NOMO-1 treated with DMSO at 0.1 percent for 48 hours (cell line): ENCODE measurements around the gene ABCD2.
"Not testable (repeated sequence)": the region's sequence is repeated elsewhere in the genome, so short reads cannot be mapped to it uniquely, and the experiment has no call there.

ENCODE experiments used
- DNase-seq: peaks from one replicate; lab custom pipeline; 2025; ENCODE audit not compliant: unreplicated experiment; lab: John Stamatoyannopoulos, UW

Gene ABCD2

DNA sequence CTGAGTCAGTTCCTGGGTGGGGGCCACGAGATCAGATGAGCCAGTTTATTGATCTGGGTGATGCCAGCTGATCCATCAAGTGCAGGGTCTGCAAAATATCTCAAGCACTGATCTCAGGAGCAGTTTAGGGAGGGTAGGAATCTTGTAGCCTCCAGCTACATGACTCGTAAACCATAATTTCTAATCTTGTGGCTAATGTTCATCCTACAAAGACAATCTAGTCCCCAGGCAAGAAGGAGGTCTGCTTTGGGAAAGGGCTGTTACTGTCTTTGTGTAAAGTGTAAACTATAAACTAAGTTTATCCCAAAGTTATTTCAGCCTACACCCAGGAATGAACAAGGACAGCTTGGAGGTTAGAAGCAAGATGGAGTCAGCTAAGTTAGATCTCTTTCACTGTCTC, 75.4 kb downstream of the ABCD2 start:
- not testable (repeated sequence) for DNase-seq

DNA sequence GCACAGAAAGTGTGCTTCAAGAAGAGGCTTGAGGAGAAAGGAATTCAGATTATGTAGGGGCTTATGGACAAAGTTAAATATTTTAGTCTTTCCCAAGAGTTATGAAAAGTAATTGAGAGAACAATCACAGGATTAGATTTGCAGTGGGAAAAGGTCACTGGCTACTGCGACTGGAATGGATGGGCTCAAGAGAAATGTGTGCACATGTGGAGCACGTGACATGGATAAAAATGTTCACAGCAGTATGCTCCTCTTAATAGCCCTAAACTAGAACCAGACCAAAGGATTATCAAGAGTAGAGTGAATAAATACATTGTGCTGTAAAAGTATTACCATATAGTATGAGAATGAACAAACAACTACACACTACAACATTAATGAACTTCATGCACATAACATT, 78.1 kb downstream of the ABCD2 start:
- DNase-seq = no peak

DNA sequence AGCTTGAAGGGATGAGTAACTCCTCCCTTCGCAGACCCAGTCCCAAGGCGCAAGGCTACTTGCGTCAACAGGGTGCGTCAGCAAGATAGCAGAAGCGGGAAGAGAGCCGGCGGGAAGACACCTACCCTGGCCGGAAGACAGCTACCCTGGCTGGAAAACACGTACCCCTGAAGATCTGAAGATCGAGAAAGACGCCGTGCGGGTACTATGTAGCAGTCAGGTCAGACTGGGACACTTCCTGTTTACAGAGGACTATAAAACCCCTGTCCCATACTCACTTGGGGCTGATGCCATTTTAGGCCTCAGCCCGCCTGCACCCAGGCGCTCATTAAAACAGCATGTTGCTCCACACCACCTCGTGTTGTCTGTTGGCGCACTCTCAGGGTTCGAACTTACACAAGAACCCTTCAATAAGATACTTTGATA, 80.9 kb downstream of the ABCD2 start:
- no peak for DNase-seq

DNA sequence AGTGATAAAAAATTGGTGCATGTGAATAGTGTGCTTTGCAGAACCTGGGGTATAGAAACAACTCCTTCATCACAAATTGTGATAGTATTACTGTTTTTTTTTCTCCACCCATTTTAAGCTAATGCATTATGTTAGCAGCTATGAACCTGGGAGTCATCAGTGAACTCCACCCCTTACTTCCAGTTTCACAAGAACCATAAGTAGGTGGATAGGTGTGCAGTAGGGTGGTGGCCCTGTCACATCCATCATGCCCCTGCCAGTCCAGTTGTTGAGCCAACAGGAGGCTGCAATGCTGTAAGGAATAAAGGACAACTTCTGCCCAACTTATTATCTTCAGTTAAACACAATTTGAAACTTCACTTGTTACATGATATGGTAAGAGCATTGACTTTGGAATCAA, 85.7 kb downstream of the ABCD2 start:
- DNase-seq = no peak

DNA sequence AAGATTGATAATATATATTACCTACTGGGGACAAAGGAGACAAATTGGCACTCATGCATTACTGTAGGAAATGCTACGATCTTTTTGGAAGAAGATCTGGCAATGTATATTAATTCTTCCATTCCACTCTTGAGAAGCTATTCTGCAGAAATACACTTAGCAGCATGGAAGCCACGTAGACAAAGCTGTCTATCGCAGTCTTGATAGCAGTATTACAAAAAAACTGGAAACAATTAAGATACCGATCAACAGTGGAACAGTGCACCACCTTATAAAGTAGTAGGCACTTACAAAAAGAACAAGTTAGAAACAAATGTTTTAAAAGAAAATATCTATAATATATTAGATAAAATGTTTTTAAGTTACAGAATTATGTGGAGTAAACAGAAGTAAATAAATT, 87.2 kb downstream of the ABCD2 start:
- no peak for DNase-seq

DNA sequence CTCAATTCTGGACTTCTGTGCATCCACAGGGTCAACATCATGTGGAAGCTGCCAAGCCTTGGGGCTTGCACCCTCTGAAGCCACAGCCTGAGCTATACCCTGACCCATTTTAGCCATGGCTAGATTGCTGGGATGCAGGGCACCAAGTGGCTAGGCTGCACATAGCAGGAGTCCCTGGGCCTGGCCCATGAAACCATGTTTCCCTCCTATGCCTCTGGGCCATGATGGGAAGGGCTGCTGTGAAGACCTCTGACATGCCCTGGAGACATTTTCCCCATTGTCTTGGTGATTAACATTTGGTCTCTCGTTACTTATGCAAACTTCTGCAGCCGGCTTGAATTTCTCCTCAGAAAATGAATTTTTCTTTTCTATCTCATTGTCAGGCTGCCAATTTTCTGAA, 92.6 kb downstream of the ABCD2 start:
- DNase-seq = no peak

DNA sequence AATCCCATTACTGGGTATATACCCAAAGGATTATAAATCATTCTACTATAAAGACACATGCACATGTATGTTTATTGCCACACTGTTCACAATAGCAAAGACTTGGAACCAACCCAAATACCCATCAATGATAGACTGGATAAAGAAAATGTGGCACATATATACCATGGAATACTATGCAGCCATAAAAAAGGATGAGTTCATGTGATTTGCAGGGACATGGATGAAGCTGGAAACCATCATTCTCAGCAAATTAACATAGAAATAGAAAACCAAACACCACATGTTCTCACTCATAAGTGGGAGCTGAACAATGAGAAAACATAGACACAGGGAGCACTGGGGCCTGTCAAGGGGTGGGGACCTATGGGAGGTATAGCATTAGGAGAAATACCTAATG, 97.4 kb downstream of the ABCD2 start:
- DNase-seq = not testable (repeated sequence)

DNA sequence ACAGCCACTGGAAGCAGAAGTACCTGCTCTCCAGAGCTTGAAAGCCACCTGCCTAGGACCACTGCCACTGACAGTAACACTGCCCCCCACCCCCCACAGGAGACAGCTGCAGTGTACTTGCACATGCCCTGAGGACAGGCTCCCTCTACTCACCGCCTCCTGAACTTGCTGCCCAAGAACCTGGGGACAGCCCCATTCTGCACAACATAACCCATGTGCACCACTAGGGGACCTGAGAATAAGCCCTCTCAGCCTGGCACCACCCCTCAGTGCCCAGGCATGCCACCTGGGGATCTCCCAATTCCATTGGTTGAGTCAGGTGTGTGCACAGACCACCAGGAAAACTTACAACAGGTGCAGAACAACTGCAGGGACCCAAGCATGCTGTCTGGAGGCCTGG, 109.6 kb downstream of the ABCD2 start:
- DNase-seq = no peak

DNA sequence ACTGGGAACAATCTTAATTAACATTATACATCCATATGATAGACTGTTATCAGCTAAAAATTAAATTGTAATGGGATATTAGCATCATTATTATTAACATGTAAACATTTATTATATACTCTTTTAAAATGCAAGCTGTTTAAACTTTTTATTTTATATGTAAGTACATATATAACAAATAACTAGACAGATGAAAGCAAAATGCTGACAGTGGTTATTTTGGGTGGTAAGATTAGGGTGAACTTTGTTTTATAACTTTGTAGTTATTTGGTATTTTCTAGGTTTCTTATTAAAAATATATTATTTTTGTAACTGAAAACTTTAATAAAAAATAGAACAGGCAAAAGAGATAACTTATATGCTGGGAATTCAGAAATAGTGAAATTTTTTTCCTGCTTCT, 114.0 kb downstream of the ABCD2 start:
- no peak for DNase-seq

DNA sequence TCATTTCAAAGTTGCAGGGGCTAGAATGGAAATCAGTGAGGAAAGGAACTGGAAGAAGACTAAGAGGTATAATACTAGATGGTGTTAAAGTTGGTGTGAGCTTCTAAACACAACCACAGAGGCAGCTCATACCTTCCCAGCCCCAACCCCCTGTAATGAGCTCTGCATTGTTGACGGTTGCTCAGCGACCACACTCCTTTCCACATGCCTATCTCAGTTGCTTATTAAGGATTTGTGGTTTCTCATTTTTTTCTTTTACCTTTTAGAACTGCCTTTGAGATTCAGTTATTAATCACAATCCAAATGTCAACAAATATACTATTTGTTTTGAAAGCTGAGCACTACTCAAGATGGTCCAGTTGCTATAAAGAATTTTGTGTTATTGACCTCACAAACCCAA, 114.6 kb downstream of the ABCD2 start:
- DNase-seq = no peak

DNA sequence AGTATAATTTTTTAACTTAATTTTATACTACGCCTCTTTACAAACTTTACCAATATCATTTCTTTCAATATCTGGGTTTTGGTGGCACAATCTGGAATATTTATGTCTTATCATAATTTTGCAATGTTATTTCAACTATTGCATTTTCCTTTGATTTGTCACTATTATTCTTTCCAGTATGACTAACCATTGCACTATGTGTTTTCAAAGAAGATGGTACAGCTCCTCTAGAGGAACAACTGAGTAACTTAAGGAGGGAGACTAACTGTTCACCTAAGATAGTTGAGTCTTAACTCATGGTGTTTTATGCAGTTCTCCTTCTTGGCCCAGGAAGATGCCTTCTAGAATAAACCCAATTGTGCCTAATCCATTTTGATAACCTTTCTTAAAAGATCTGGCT, 116.2 kb downstream of the ABCD2 start:
- DNase-seq = no peak

DNA sequence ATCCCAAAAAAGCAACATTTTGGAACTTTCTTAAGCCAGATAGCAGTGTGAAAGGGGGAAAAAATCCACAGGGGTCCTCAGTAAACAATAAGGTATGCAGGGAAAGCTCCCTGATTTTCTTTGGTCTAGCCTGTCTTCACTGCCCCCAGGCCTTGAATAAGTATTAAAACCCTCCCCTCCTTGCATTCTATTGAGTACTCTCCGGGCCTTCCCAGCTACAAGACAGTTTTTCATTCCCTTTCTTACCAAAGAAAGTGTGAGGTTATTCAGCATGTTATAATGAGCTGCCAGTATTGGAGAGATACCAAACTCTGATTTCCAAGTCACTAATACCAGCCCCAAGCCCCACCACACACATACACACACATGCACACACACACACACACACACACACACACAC, 116.9 kb downstream of the ABCD2 start:
- DNase-seq = no peak
